Measurements from ENCODE around the gene SLC5A7.

- no peak for TF ChIP-seq GATA3 (IDR thresholded peaks at IDR 0.05; ENCODE audit: low read depth, low read length)
- TF ChIP-seq GATA2 (IDR thresholded peaks at IDR 0.05; ENCODE audit: low read depth, low read length), result no peak
Observed at GRCh38 chr2:107999158-107999557, 12.8 kb downstream of the SLC5A7 start.
